Gastrocnemius medialis (tissue), 4 donors: Measurements from ENCODE around the gene THG1L.

Source experiments
- POLR2A ChIP-seq, 2 donors: fragments of 450-650 bp; IDR thresholded peaks; one replicate each; pipeline ENCODE4 v1.6.1; 2017; ENCODE audit warnings: antibody characterized with exemption in 2 of 2, mild to moderate bottlenecking in 2 of 2, moderate library complexity in 2 of 2
- TF ChIP-seq, protein P1 (sequence below), 5 experiments: fragments of 450-650 bp in 3 of 5; fragments of 200-600 bp in 2 of 5; sonication (generic) in 2 of 5; IDR thresholded peaks in 4 of 5; conservative IDR thresholded peaks in 1 of 5; 1 replicate in 4 of 5; 2 replicates in 1 of 5; pipeline ENCODE4 v1.5.1; 2016 to 2019; ENCODE audit warnings: antibody characterized with exemption in 5 of 5, mild to moderate bottlenecking in 3 of 5, moderate library complexity in 3 of 5

GRCh38 chr5:157770665-157771064 lies 39.4 kb downstream of the THG1L start:
- TF ChIP-seq, protein P1, sequence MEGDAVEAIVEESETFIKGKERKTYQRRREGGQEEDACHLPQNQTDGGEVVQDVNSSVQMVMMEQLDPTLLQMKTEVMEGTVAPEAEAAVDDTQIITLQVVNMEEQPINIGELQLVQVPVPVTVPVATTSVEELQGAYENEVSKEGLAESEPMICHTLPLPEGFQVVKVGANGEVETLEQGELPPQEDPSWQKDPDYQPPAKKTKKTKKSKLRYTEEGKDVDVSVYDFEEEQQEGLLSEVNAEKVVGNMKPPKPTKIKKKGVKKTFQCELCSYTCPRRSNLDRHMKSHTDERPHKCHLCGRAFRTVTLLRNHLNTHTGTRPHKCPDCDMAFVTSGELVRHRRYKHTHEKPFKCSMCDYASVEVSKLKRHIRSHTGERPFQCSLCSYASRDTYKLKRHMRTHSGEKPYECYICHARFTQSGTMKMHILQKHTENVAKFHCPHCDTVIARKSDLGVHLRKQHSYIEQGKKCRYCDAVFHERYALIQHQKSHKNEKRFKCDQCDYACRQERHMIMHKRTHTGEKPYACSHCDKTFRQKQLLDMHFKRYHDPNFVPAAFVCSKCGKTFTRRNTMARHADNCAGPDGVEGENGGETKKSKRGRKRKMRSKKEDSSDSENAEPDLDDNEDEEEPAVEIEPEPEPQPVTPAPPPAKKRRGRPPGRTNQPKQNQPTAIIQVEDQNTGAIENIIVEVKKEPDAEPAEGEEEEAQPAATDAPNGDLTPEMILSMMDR (IDR thresholded peaks at IDR 0.05 in 4 of 5, conservative IDR thresholded peaks at IDR 0.05 in 1 of 5) = no peak
- TF ChIP-seq POLR2A (IDR thresholded peaks at IDR 0.05) = no peak
